K562 (cell line): ENCODE results near the gene LHCGR. TPM values are rescaled to one million over a fixed set of nuclear protein-coding genes. Genes with fewer than 3 reads are reported as not detected.

Experiments used
- ATAC-seq: fragments of 200-7000 bp; cut with Tn5 transposase; 3 replicates; pipeline ENCODE4 v1.9.1; 2020; ENCODE audit warnings: moderate library complexity
- BruUV-seq: library from RNA; stranded (reverse); fragments of 400-500 nt; replicated peaks from 2 replicates; lab custom pipeline; 2021; lab: Mats Ljungman, UMichigan
- CTCF ChIA-PET: fragments of 300-600 bp; formaldehyde crosslinking; extraction: SDS; loops from one replicate; lab custom pipeline; 2021; ENCODE audit warnings: low intra/inter-chr PET ratio; lab: Yijun Ruan, JAX
- POLR2A ChIA-PET: fragments of 300-600, 350-650 bp; sonication (Branson Sonifier 250); formaldehyde crosslinking; extraction: SDS; loops from one replicate; lab custom pipeline; 2021; ENCODE audit warnings: antibody characterized with exemption, inconsistent platforms; lab: Yijun Ruan, JAX
- DNase-seq, 4 experiments: peaks; one replicate each; pipeline versions ENCODE4 v3.0.0 to v3.0.0-alpha.2; 2011 to 2018; ENCODE audit warnings: low spot score in 3 of 4, mixed read lengths in 3 of 4; ENCODE audit errors: extremely low read depth in 1 of 4
- FAIRE-seq: peaks from 2 replicates; lab custom pipeline; 2011; peaks lifted over from hg19 to GRCh38; lab: Jason Lieb, UNC
- H2AFZ ChIP-seq: 2 replicates; pipeline ENCODE4 v1.6.0; 2011; ENCODE audit warnings: low read depth, low read length, control low read depth, inconsistent platforms
- H3K27ac ChIP-seq: fragments of 200-600 bp; 3 replicates; pipeline ENCODE4 v1.8.0; 2011; ENCODE audit warnings: low read depth, mild to moderate bottlenecking, control low read depth, inconsistent platforms, low read length, moderate library complexity, mixed read lengths; ENCODE audit errors: extremely low read depth
- H3K27me3 ChIP-seq, 2 experiments: fragments of 300-600 bp in 1 of 2; 2 replicates in 1 of 2; 3 replicates in 1 of 2; pipeline versions ENCODE4 v1.6.0 to v1.8.0; 2011; ENCODE audit warnings: inconsistent platforms in 2 of 2, low read length in 2 of 2, mild to moderate bottlenecking in 1 of 2, mixed read lengths in 1 of 2, moderate library complexity in 1 of 2; ENCODE audit not compliant: control insufficient read depth in 2 of 2, insufficient read depth in 2 of 2
- H3K36me3 ChIP-seq: fragments of 300-600 bp; 3 replicates; pipeline ENCODE4 v1.8.0; 2011; ENCODE audit warnings: mild to moderate bottlenecking, low read length, inconsistent platforms; ENCODE audit not compliant: control insufficient read depth, insufficient read depth
- H3K4me1 ChIP-seq, 2 experiments: fragments of 200-600 bp in 1 of 2; replicated peaks in 1 of 2; 2 replicates in 1 of 2; 3 replicates in 1 of 2; pipeline versions ENCODE4 v1.5.1 to v1.8.0; 2011; ENCODE audit warnings: inconsistent platforms in 2 of 2, low read length in 2 of 2, mild to moderate bottlenecking in 1 of 2, mixed read lengths in 1 of 2, moderate library complexity in 1 of 2; ENCODE audit not compliant: control insufficient read depth in 2 of 2, insufficient read depth in 2 of 2
- H3K4me2 ChIP-seq: 2 replicates; pipeline ENCODE4 v1.6.1; 2011; ENCODE audit warnings: low read length, control low read depth, inconsistent platforms, mixed read lengths; ENCODE audit not compliant: insufficient read depth
- H3K4me3 ChIP-seq: fragments of 200-600 bp; sonication (generic), shearing (Covaris generic); 2 replicates; pipeline ENCODE4 v1.5.1; 2016; ENCODE audit warnings: control low read depth, inconsistent platforms
- H3K79me2 ChIP-seq: fragments of 200-600 bp; 3 replicates; pipeline ENCODE4 v1.8.0; 2011; ENCODE audit warnings: low read length, inconsistent platforms; ENCODE audit not compliant: control insufficient read depth, insufficient read depth
- H3K9ac ChIP-seq, 2 experiments: 2 replicates each; pipeline versions ENCODE4 v1.6.0 to v1.6.1; 2011; ENCODE audit warnings: low read depth in 2 of 2, low read length in 2 of 2, control low read depth in 1 of 2, inconsistent platforms in 1 of 2, mild to moderate bottlenecking in 1 of 2, mixed read lengths in 1 of 2; ENCODE audit not compliant: insufficient read depth in 1 of 2
- H3K9me1 ChIP-seq: one replicate; pipeline ENCODE4 v1.6.0; 2011; ENCODE audit warnings: inconsistent platforms, mild to moderate bottlenecking, low read length, moderate library complexity; ENCODE audit not compliant: control insufficient read depth, insufficient read depth
- H3K9me3 ChIP-seq: replicated peaks from 2 replicates; pipeline ENCODE4 v1.5.1; 2011; ENCODE audit warnings: low read depth, low read length, inconsistent platforms; ENCODE audit not compliant: control insufficient read depth, insufficient read depth
- H4K20me1 ChIP-seq: replicated peaks from 2 replicates; pipeline ENCODE4 v1.6.1; 2011; ENCODE audit warnings: low read length, inconsistent platforms, mixed read lengths; ENCODE audit not compliant: control insufficient read depth, insufficient read depth
- ARID2 ChIP-seq: fragments of 450-650 bp; IDR thresholded peaks from 2 replicates; pipeline ENCODE4 v1.6.1; 2017; ENCODE audit warnings: antibody characterized with exemption, mild to moderate bottlenecking
- CHAMP1 ChIP-seq: fragments of 450-650 bp; IDR thresholded peaks from 2 replicates; pipeline ENCODE4 v1.6.1; 2016; ENCODE audit warnings: mild to moderate bottlenecking
- FOXJ2 ChIP-seq: fragments of 200-800 bp; sonication (Bioruptor generic); IDR thresholded peaks from 2 replicates; pipeline ENCODE4 v1.6.1; 2016; ENCODE audit warnings: missing genetic modification characterization, missing compliant biosample characterization
- RFX5 ChIP-seq: IDR thresholded peaks from 2 replicates; pipeline ENCODE4 v1.6.1; 2011; ENCODE audit warnings: low read depth, mild to moderate bottlenecking, improper control_type of control experiment, low read length
- RNF219 ChIP-seq: fragments of 250-450 bp; sonication (Bioruptor Pico); IDR thresholded peaks from 2 replicates; pipeline ENCODE4 v1.5.0; 2022; ENCODE audit warnings: mild to moderate bottlenecking
- ZBTB8A ChIP-seq: fragments of 450-650 bp; IDR thresholded peaks from 2 replicates; pipeline ENCODE4 v1.6.1; 2018; ENCODE audit warnings: mild to moderate bottlenecking, moderate library complexity; ENCODE audit not compliant: partially characterized antibody
- ZNF589 ChIP-seq: fragments of 200-800 bp; sonication (Bioruptor generic); IDR thresholded peaks from 2 replicates; pipeline ENCODE4 v1.6.1; 2016; ENCODE audit warnings: low read depth, missing genetic modification characterization, missing compliant biosample characterization
- WGBS: fragments of 100-300 bp; shearing (Covaris generic); methylation state at CpG from one replicate; pipeline ENCODE4 v1.1.6; 2016; ENCODE audit warnings: low coverage, mixed read lengths; ENCODE audit not compliant: insufficient coverage; ENCODE audit errors: missing lambda C conversion rate; 5-methylcytosine and 5-hydroxymethylcytosine counted together
- in situ Hi-C: fragments of 300-500 bp; cut with MboI; formaldehyde crosslinking; loops from 4 replicates; pipeline ENCODE4 v1.15.0; 2018; ENCODE audit warnings: inconsistent platforms, mixed read lengths
- intact Hi-C: fragments of 100-400 bp; cut with micrococcal nuclease; formaldehyde crosslinking; loops from 2 replicates; pipeline ENCODE4 v1.14.2; 2022
- polyA plus RNA-seq, 8 experiments: library from polyadenylated mRNA; depleted of rRNA in 4 of 8; stranded (reverse) in 5 of 8; unstranded in 3 of 8; fragments of >200 nt; fragmentation: Nextera tagmentation in 2 of 8; fragmentation: Illumina TruSeq in 1 of 8; extraction: Ambion mirVana in 2 of 8; extraction: Trizol in 1 of 8; gene quantifications; 2 replicates each; pipeline versions ENCODE4 v1.2.1 to v1.2.3, GENCODE V29; 2011 to 2014; ENCODE audit warnings: inconsistent platforms in 1 of 8, missing spikeins in 1 of 8
- total RNA-seq, 7 experiments: library from RNA; depleted of rRNA in 6 of 7; stranded (reverse); fragments of >200 nt in 6 of 7; fragmentation: Illumina TruSeq in 2 of 7; extraction: Trizol in 2 of 7; gene quantifications; 2 replicates each; pipeline versions ENCODE4 v1.2.1 to v1.2.3, GENCODE V29; 2011 to 2021; ENCODE audit warnings: low replicate concordance in 1 of 7
- TF ChIP-seq, protein P1 (sequence below), 2 experiments: fragments of 450-650 bp; formaldehyde crosslinking in 1 of 2; IDR thresholded peaks; 2 replicates each; pipeline versions ENCODE4 v1.4.0 to v1.6.1; 2014 to 2020; ENCODE audit warnings: mild to moderate bottlenecking in 2 of 2, borderline replicate concordance in 1 of 2, low read depth in 1 of 2

Gene LHCGR
- total and polyA plus RNA-seq, 9 of the 15 experiments (the other 6 are each of a cell fraction or from before 2014, with no cell fraction given), result not detected

DNA sequence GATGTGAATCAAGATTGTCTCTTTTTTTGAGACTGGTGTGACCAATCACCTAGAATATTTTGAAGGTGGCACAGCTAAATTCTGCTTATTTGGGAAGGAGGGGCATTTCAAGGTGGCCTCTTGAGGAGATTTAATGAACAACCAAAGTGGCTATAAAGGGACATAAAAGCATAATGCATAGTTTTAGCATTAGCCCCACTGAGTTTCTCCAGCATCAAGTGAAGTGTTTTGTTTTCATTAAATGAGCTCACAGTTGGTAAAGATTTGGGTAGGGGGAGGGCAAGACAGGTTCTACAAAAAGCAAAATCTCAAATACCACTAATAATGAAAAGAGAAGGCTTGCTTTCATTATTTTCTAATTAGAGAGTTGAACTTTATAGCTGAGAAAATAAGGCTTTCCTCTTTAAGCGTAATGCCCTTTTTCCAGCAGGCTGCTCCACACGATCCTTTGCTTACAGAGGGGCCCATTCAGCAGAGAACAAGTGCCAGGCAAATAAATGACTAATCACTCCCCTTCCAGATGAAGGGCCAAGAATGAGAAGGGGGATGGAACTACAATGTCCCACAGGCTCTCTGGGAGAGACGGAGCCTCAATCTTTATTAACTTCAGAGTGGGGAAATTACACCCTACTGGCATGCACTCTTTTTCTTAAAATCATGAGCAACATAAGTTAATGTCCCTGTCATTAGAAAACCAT is 35.9 kb downstream of the LHCGR start:
- no peaks in the 10 kb centered on the region for H4K20me1 ChIP-seq
- H3K9me1 ChIP-seq, result no peaks in the 10 kb centered on the region
- in situ Hi-C loops (no loop called here), intact Hi-C loops (no loop called here)
- no peak overlapping the region for H3K4me2 ChIP-seq
- TF ChIP-seq, protein P1, sequence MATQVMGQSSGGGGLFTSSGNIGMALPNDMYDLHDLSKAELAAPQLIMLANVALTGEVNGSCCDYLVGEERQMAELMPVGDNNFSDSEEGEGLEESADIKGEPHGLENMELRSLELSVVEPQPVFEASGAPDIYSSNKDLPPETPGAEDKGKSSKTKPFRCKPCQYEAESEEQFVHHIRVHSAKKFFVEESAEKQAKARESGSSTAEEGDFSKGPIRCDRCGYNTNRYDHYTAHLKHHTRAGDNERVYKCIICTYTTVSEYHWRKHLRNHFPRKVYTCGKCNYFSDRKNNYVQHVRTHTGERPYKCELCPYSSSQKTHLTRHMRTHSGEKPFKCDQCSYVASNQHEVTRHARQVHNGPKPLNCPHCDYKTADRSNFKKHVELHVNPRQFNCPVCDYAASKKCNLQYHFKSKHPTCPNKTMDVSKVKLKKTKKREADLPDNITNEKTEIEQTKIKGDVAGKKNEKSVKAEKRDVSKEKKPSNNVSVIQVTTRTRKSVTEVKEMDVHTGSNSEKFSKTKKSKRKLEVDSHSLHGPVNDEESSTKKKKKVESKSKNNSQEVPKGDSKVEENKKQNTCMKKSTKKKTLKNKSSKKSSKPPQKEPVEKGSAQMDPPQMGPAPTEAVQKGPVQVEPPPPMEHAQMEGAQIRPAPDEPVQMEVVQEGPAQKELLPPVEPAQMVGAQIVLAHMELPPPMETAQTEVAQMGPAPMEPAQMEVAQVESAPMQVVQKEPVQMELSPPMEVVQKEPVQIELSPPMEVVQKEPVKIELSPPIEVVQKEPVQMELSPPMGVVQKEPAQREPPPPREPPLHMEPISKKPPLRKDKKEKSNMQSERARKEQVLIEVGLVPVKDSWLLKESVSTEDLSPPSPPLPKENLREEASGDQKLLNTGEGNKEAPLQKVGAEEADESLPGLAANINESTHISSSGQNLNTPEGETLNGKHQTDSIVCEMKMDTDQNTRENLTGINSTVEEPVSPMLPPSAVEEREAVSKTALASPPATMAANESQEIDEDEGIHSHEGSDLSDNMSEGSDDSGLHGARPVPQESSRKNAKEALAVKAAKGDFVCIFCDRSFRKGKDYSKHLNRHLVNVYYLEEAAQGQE (IDR thresholded peaks at IDR 0.05; ENCODE audit: borderline replicate concordance), result no peak
- TF ChIP-seq, protein P1 (CRISPR knock-in tag; IDR thresholded peaks at IDR 0.05; ENCODE audit: low read depth), result no peak
- TF ChIP-seq CHAMP1, result no peak
- no peak for TF ChIP-seq RFX5
- no peak for TF ChIP-seq ZBTB8A
- TF ChIP-seq ARID2, result no peak
- no peak for TF ChIP-seq FOXJ2 (tag)
- no peak for TF ChIP-seq RNF219 (CRISPR knock-in tag)
- no peak for TF ChIP-seq ZNF589 (CRISPR knock-in tag)
- H3K27me3 ChIP-seq, result no peaks in the 10 kb centered on the region
- H3K9ac ChIP-seq, result no peak overlapping the region
- H3K79me2 ChIP-seq, result no peaks in the 10 kb centered on the region
- no peak overlapping the region for H3K4me3 ChIP-seq
- H3K27ac ChIP-seq, result no peak overlapping the region
- ChIA-PET CTCF (no interaction called here), POLR2A (no interaction called here)
- FAIRE-seq (no peak), ATAC-seq (no peak), DNase-seq (no peak)
- WGBS, result 0% methylated on average over 3 of the region's 3 CpGs
- H3K9me3 ChIP-seq, result no peaks in the 10 kb centered on the region
- no peak overlapping the region for H2AFZ ChIP-seq
- BruUV-seq, result no TSS peak
- H3K36me3 ChIP-seq, result no peaks in the 10 kb centered on the region
- peaks cover 0 to 11% of the 10 kb centered on the region in 2 experiments; a peak in 2 of 5 replicates for H3K4me1 ChIP-seq
